ENCODE measurements around the gene AKNA.

DNA sequence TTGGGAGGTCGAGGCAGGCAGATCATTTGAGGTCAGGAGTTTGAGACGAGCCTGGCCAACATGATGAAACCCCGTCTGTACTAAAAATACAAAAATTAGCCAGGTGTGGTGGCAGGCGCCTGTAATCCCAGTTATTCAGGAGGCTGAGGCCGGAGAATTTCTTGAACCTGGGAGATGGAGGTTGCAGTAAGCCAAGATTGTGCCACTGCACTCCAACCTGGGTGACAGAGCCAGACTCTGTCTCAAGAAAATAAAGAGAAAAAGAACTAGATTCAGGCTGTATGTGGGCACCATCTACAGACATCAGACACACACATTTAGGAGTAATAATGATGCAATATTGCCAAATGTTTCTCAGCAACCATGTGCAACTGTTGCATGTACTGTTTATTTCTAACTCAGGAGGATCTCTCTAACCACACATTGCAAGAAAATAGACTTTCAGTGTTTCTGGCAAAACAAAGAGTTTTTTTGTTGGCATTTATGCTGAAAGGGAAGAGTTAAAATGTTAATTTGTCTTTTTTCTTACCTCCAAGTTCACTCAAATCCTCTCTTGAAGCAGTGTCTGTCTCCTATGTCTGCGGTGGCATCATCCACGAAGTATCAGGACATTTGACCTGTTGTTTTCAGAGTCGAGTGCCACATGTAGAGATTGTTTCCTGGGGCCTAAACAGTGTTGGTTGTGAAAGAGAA is 70.0 kb downstream of the AKNA start:
- TF ChIP-seq GATA2 (IDR thresholded peaks at IDR 0.05; ENCODE audit: low read depth, low read length) (no peak), GATA3 (IDR thresholded peaks at IDR 0.05; ENCODE audit: low read depth, low read length) (no peak)

Measured in SH-SY5Y (cell line).